GM18505 (cell line): ENCODE results near the gene PDK3.

Experiments used
- ATAC-seq: cut with Tn5 transposase; IDR thresholded peaks from one replicate; pipeline ENCODE4 v1.9.1; 2021; ENCODE audit not compliant: unreplicated experiment
- POLR2A ChIP-seq: IDR thresholded peaks from 4 replicates; pipeline ENCODE4 v1.6.1; 2011; ENCODE audit warnings: borderline replicate concordance; ENCODE audit not compliant: insufficient read depth, insufficient read length; ENCODE audit errors: extremely low read depth

PDK3 gene

GRCh38 chrX:24464498-24464835 lies 619 bp upstream of the PDK3 start:
- TF ChIP-seq POLR2A: no peak
- ATAC-seq: no peak

- ATAC-seq: peak; percentile 13
- no peak for TF ChIP-seq POLR2A
These were observed 413 bp downstream of the PDK3 start for GRCh38 chrX:24465532-24465865.

GRCh38 chrX:24466025-24466424 lies 939 bp downstream of the PDK3 start:
- TF ChIP-seq POLR2A: no peak
- ATAC-seq: no peak

GRCh38 chrX:24468245-24468644 lies 3.2 kb downstream of the PDK3 start:
- no peak for TF ChIP-seq POLR2A
- no peak for ATAC-seq

GRCh38 chrX:24471808-24472207 lies 6.7 kb downstream of the PDK3 start:
- no peak for TF ChIP-seq POLR2A
- ATAC-seq: no peak

GRCh38 chrX:24475480-24475879 lies 10.4 kb downstream of the PDK3 start:
- TF ChIP-seq POLR2A: no peak

GRCh38 chrX:24478509-24478908 lies 13.4 kb downstream of the PDK3 start:
- no peak for ATAC-seq
- TF ChIP-seq POLR2A: no peak

More at GRCh38 chrX:24475480-24475879, 10.4 kb downstream of the PDK3 start:
- no peak for ATAC-seq

- peak; percentile 29 for TF ChIP-seq POLR2A
- ATAC-seq: peak; percentile 86
These were observed 14.8 kb downstream of the PDK3 start for GRCh38 chrX:24479924-24480323.

- no peak for TF ChIP-seq POLR2A
- ATAC-seq: peak; percentile 40
These were observed 15.3 kb downstream of the PDK3 start for GRCh38 chrX:24480400-24480865.

- TF ChIP-seq POLR2A: no peak
- ATAC-seq: no peak
These were observed 17.8 kb downstream of the PDK3 start for GRCh38 chrX:24482823-24483415.

- no peak for ATAC-seq
- TF ChIP-seq POLR2A: no peak
These were observed 18.5 kb downstream of the PDK3 start for GRCh38 chrX:24483596-24483995.

GRCh38 chrX:24485323-24485722 lies 20.2 kb downstream of the PDK3 start:
- no peak for TF ChIP-seq POLR2A
- ATAC-seq: no peak

GRCh38 chrX:24485976-24486680 lies 21.0 kb downstream of the PDK3 start:
- no peak for TF ChIP-seq POLR2A
- ATAC-seq: no peak

GRCh38 chrX:24487571-24487970 lies 22.5 kb downstream of the PDK3 start:
- no peak for TF ChIP-seq POLR2A
- no peak for ATAC-seq
